Measurements from ENCODE around the gene PCBD2.
"Not testable (repeated sequence)": the region's sequence is repeated elsewhere in the genome, so short reads cannot be mapped to it uniquely, and the experiment has no call there.

PCBD2 gene

GRCh38 chr5:134904610-134905245 is at the start of gene PCBD2:
Gene PCBD2 (plus strand): TSS chr5:134905131. CDS start chr5:134905140, 9 bp downstream.
- DNase-seq: peak; percentile 93

GRCh38 chr5:134856465-134856864 is 48.5 kb upstream of the PCBD2 start:
- DNase-seq: not testable (repeated sequence)

GRCh38 chr5:134857401-134857800 is 47.5 kb upstream of the PCBD2 start:
- DNase-seq: no peak

- no peak for DNase-seq
Observed at GRCh38 chr5:134864707-134865106, 40.2 kb upstream of the PCBD2 start.

- DNase-seq: no peak
Observed at GRCh38 chr5:134873494-134873893, 31.4 kb upstream of the PCBD2 start.

GRCh38 chr5:134873987-134874830 is 30.7 kb upstream of the PCBD2 start, which contains the start of gene TXNDC15:
Gene TXNDC15 (plus strand): TSS chr5:134874371. CDS start chr5:134874428, 57 bp downstream.
- peak; percentile 87 for DNase-seq

GRCh38 chr5:134874831-134875655 is 29.9 kb upstream of the PCBD2 start:
- DNase-seq: peak; percentile 44

GRCh38 chr5:134877159-134877558 is 27.8 kb upstream of the PCBD2 start:
- no peak for DNase-seq

- DNase-seq: no peak
Observed at GRCh38 chr5:134878403-134878802, 26.5 kb upstream of the PCBD2 start.

- no peak for DNase-seq
Observed at GRCh38 chr5:134879456-134879855, 25.5 kb upstream of the PCBD2 start.

GRCh38 chr5:134880937-134881336 is 24.0 kb upstream of the PCBD2 start:
- not testable (repeated sequence) for DNase-seq

- not testable (repeated sequence) for DNase-seq
Observed at GRCh38 chr5:134881711-134882110, 23.2 kb upstream of the PCBD2 start.

GRCh38 chr5:134887593-134888159 is 17.3 kb upstream of the PCBD2 start:
- DNase-seq: no peak

GRCh38 chr5:134889335-134889734 is 15.6 kb upstream of the PCBD2 start:
- DNase-seq: no peak

- DNase-seq: no peak
Observed at GRCh38 chr5:134891473-134891872, 13.5 kb upstream of the PCBD2 start.

GRCh38 chr5:134892282-134892681 is 12.6 kb upstream of the PCBD2 start:
- no peak for DNase-seq

- DNase-seq: no peak
Observed at GRCh38 chr5:134892926-134893325, 12.0 kb upstream of the PCBD2 start.

- DNase-seq: no peak
Observed at GRCh38 chr5:134893748-134894505, 11.0 kb upstream of the PCBD2 start.

GRCh38 chr5:134902071-134902801 is 2.7 kb upstream of the PCBD2 start:
- no peak for DNase-seq

- peak; percentile 71 for DNase-seq
Observed at GRCh38 chr5:134905246-134905996, 490 bp downstream of the PCBD2 start.

- no peak for DNase-seq
Observed at GRCh38 chr5:134906811-134907210, 1.9 kb downstream of the PCBD2 start.
